GM21786 (cell line): ENCODE data around the gene HTR3B.
"Not testable (repeated sequence)": the region's sequence is repeated elsewhere in the genome, so short reads cannot be mapped to it uniquely, and the experiment has no call there.

Experiments used
- ATAC-seq: cut with Tn5 transposase; IDR thresholded peaks from one replicate; pipeline ENCODE4 v1.9.1; 2021; ENCODE audit not compliant: unreplicated experiment

The HTR3B gene

GRCh38 chr11:113937918-113938317, 33.3 kb downstream of the HTR3B start:
- ATAC-seq: no peak

- no peak for ATAC-seq
Observed at GRCh38 chr11:113942256-113942655, 37.7 kb downstream of the HTR3B start.

DNA sequence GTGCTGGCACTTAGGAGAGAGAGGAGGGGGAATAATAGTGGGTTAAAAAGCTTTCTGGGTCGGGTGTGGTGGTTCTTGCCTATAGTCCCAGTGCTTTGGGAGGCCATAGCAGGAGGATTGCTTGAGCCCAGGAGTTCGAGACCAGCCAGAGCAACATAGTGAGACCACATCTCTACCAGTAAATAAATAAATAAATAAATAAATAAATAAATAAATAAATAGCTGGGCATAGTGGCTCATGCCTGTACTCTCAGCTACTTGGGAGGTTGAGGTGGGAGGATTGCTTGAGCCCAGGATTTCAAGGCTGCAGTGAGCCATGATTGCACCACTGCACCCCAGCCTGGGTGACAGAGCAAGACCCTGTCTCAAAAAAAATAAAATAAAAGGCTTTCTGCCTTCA, 41.6 kb downstream of the HTR3B start:
- ATAC-seq: not testable (repeated sequence)

DNA sequence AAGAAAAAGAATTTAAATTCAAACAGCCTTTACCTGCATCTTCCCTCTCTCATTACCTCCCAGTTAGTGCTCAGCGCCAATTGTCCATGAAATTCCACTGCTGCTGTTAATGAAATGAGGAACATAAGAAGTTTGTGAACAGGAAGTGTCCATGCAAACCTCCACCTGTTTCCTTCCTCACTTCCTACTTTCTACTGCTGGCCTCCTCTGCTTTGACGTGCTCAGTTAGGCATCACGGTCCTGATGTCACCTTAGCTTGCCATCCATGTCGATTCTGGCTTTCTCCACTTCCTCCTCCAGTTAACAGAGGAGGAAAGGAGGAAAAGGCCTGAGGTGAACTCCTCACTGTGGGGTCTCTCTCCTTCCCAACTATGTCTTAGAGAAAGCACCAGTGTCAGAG, 43.4 kb downstream of the HTR3B start:
- no peak for ATAC-seq

DNA sequence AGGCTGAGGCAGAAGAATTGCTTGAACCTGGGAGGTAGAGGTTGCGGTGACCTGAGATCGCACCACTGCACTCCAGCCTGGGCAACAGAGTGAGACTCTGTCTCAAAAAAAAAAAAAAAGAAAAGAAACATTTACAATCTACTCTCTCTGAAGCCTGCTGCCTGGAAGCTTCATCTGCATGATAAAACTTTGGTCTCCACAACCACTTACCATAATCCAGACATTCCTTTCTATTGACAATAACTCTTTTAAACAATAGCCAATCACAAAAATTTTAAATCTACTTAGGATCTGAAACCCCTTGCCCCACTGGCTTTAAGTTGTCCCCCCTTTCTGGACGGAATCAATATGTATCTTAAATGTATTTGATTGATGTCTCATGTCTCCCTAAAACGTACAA, 45.3 kb downstream of the HTR3B start:
- ATAC-seq: no peak

DNA sequence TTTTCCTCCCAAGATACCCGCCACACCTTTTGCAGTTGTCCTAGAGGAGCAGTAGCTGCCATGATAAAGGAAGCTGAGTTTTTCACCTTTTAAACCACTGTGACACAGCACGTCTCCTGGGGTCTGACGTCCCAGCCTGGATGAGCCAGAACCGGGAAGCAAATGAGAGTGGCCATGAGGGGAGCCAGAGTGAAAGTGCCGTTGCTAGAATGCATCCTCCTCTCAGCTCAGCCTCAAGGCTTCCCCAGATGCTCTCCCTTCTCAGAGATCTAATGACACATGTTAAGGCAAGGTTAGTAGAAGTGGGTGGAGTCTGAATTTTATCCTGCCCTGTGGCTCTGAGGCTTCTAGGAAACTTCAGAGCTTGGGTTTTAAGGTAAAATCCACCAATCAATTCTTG, 46.9 kb downstream of the HTR3B start:
- no peak for ATAC-seq

DNA sequence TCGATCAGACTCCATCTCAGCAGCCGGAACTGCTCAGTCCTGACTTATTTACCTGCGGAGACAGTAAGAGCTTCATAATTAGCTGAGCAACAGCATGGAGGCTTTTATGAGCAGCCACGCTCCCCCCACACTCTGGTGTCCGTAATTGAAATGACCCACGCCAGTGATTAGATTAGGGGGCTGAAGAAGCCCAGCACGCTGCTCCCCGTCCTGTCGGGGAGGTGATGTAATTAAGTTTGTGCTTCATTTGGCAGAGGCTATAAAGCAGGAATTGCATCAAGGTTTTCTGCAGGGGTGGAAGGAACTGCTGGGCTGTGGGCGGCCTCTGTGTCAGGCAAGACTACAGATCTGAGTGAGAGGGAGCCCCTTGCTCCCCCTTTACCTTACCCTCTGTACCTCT, 47.5 kb downstream of the HTR3B start:
- ATAC-seq: no peak

- no peak for ATAC-seq
Observed at GRCh38 chr11:113952588-113952987, 48.0 kb downstream of the HTR3B start.

- no peak for ATAC-seq
Observed at GRCh38 chr11:113954235-113954634, 49.6 kb downstream of the HTR3B start.

GRCh38 chr11:113956986-113957385, 52.4 kb downstream of the HTR3B start:
- ATAC-seq: no peak

DNA sequence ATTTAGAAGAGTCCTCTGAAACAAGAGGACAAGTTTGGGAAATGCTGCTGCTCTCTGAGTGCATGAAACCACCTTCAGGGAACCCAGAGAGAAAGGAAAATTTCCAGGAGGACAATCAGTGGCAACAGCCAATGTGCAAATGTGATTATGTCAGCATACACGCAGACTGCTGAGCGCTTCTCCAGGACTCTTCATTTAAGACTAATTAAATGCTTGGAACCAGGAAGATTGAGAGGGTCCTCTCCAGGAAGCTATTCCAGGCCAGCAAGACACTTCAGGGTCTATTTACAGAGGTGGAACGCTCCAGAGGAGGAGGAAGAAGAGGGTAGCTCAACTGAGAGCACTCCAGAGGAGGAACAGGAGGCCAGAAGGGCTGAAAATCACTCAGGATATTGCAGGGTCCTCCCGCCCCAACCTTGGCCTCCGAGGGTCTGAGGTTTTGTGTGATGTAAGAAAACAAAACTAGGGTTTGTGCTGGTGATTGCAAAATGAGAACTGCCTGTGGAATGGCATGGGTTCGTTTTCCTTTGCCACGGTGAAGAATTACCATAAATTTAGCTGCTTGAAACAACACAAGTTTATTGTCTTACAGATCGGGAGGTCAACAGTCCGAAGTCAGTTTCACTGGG, 56.2 kb downstream of the HTR3B start:
- ATAC-seq: no peak

- ATAC-seq: no peak
Observed at GRCh38 chr11:113967361-113967760, 62.8 kb downstream of the HTR3B start.

- ATAC-seq: no peak
Observed at GRCh38 chr11:113971506-113972195, 67.1 kb downstream of the HTR3B start.

DNA sequence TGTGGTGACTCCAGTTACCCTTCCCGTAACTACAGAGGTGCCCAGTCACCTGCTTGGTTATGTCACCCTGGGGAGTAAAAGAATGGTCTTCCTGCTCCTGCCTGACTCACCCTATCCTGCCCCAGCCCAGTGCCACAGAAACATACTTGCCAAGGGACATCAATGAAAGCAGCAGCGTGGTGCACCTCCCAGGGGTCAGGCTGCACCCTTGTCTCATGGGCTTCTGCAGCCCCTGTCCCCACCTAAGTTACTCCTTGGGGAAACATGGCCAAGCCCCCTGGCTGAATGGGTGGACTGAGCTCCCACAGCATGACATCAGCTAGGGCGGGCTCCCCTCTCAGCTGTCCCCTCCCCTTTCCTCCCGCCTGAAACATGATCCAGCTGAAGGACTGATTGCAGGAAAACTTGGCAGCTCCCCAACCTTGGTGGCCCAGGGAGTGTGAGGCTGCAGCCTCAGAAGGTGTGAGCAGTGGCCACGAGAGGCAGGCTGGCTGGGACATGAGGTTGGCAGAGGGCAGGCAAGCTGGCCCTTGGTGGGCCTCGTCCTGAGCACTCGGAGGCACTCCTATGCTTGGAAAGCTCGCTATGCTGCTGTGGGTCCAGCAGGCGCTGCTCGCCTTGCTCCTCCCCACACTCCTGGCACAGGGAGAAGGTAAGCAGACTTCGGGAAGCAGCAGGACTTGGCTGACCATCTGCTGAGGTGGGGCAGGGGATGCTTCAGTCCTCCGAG, 70.3 kb downstream of the HTR3B start, which contains the start of gene HTR3A:
Gene HTR3A (plus strand): TSS at position 368 of the 730 bp plus-strand sequence. CDS start 218 bp downstream, at position 586.
- no peak for ATAC-seq

- no peak for ATAC-seq
Observed at GRCh38 chr11:113977071-113977490, 72.5 kb downstream of the HTR3B start.

DNA sequence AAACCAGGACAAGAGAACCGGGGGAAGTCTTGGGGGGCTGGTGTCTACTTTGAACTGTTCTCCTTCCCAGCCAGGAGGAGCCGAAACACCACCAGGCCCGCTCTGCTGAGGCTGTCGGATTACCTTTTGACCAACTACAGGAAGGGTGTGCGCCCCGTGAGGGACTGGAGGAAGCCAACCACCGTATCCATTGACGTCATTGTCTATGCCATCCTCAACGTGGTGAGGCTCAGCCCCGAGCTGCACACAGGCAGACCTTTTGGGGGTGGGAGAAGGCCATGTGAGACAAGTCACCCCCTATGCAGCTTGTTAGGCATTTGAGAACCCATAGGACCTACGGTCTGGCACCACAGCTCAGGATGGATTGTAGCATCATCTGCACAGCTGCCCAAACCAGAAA, 73.1 kb downstream of the HTR3B start:
- ATAC-seq: no peak

- no peak for ATAC-seq
Observed at GRCh38 chr11:113979431-113979830, 74.8 kb downstream of the HTR3B start.

- no peak for ATAC-seq
Observed at GRCh38 chr11:113980785-113981184, 76.2 kb downstream of the HTR3B start.

GRCh38 chr11:113982306-113982705, 77.7 kb downstream of the HTR3B start:
- no peak for ATAC-seq

DNA sequence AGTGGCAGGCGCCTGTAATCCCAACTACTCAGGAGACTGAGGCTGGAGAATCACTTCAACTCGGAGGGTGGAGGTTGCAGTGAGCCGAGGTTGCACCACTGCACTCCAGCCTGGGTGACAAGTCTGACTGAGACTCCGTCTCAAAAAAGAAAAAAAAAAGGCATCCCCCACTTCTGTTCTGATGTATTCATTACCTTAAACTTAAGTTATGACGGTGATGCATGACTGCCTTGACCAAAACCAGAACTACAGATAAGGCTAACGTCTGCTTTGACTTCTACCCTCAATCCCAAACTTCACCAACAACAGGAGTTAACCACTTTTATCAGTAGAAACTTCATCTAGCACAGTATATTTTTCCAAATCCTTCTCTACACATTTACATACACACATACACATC, 80.2 kb downstream of the HTR3B start:
- ATAC-seq: no peak

- ATAC-seq: no peak
Observed at GRCh38 chr11:113985906-113986305, 81.3 kb downstream of the HTR3B start.
